PC-3 (cell line): ENCODE results near the gene SRP68. TPM values are rescaled to one million over a fixed set of nuclear protein-coding genes. Genes with fewer than 3 reads are reported as not detected.
"Not testable (repeated sequence)": the region's sequence is repeated elsewhere in the genome, so short reads cannot be mapped to it uniquely, and the experiment has no call there.

Experiments
- ATAC-seq: fragments of 200-7000 bp; cut with Tn5 transposase; 2 replicates; pipeline ENCODE4 v1.9.1; 2020; ENCODE audit warnings: mild to moderate bottlenecking, moderate library complexity
- BruUV-seq: library from RNA; stranded (reverse); fragments of 400-500 nt; replicated peaks from 2 replicates; lab custom pipeline; 2021; lab: Mats Ljungman, UMichigan
- CTCF ChIA-PET: fragments of 300-600 bp; sonication (Branson Sonifier 250); formaldehyde crosslinking; loops from one replicate; lab custom pipeline; 2022; ENCODE audit warnings: antibody characterized with exemption; lab: Charles Lee
- POLR2A ChIA-PET: fragments of 300-600 bp; sonication (Branson Sonifier 250); formaldehyde crosslinking; loops from one replicate; lab custom pipeline; 2022; ENCODE audit warnings: antibody characterized with exemption; ENCODE audit not compliant: unreplicated experiment; lab: Charles Lee
- DNase-seq: peaks from one replicate; pipeline ENCODE4 v3.0.0-alpha.2; 2015
- H2AFZ ChIP-seq: fragments of 300-600 bp; sonication (generic); 2 replicates; pipeline ENCODE4 v1.6.0; 2016; ENCODE audit warnings: antibody characterized with exemption, low read length
- H3F3A ChIP-seq: fragments of 300-600 bp; sonication (generic); one replicate; pipeline ENCODE4 v1.6.0; 2017; ENCODE audit warnings: antibody characterized with exemption, low read length, control low read depth, mild to moderate bottlenecking; ENCODE audit not compliant: unreplicated experiment
- H3K27ac ChIP-seq: fragments of 300-600 bp; sonication (generic); 2 replicates; pipeline ENCODE4 v1.5.1; 2016; ENCODE audit warnings: mild to moderate bottlenecking, low read length
- H3K27me3 ChIP-seq: fragments of 300-600 bp; sonication (generic); 2 replicates; pipeline ENCODE4 v1.6.1; 2016; ENCODE audit warnings: low read length, mixed read lengths
- H3K36me3 ChIP-seq: fragments of 300-600 bp; sonication (generic); 2 replicates; pipeline ENCODE4 v1.6.1; 2016; ENCODE audit warnings: low read depth, mixed run types, low read length, mixed read lengths
- H3K4me1 ChIP-seq: fragments of 300-600 bp; sonication (generic); 2 replicates; pipeline ENCODE4 v1.5.1; 2016; ENCODE audit warnings: low read length; ENCODE audit not compliant: insufficient read depth
- H3K4me2 ChIP-seq: fragments of 300-600 bp; sonication (generic); 2 replicates; pipeline ENCODE4 v1.6.0; 2016; ENCODE audit warnings: low read length
- H3K4me3 ChIP-seq: fragments of 300-600 bp; sonication (generic); 2 replicates; pipeline ENCODE4 v1.5.1; 2016; ENCODE audit warnings: mild to moderate bottlenecking, low read length, mixed read lengths
- H3K79me2 ChIP-seq: fragments of 300-600 bp; sonication (generic); 2 replicates; pipeline ENCODE4 v1.6.1; 2017; ENCODE audit warnings: low read length, mixed read lengths
- H3K9ac ChIP-seq: fragments of 300-600 bp; sonication (generic); 2 replicates; pipeline ENCODE4 v1.6.0; 2016; ENCODE audit warnings: mild to moderate bottlenecking, low read length
- H3K9me2 ChIP-seq: fragments of 300-600 bp; sonication (generic); replicated peaks from 2 replicates; pipeline ENCODE4 v1.6.1; 2016; ENCODE audit warnings: mixed run types, low read length, mixed read lengths
- H3K9me3 ChIP-seq: fragments of 300-600 bp; sonication (generic); 2 replicates; pipeline ENCODE4 v1.6.1; 2016; ENCODE audit warnings: low read length, mixed read lengths
- H4K20me1 ChIP-seq: fragments of 300-600 bp; sonication (generic); 2 replicates; pipeline ENCODE4 v1.6.1; 2016; ENCODE audit warnings: low read length, mixed read lengths
- CTCF ChIP-seq: fragments of 300-600 bp; sonication (generic); conservative IDR thresholded peaks from 2 replicates; pipeline ENCODE4 v1.5.1; 2017; ENCODE audit warnings: antibody characterized with exemption, low read depth, mild to moderate bottlenecking, low read length
- EZH2 ChIP-seq: fragments of 300-600 bp; sonication (generic); IDR thresholded peaks from one replicate; pipeline ENCODE4 v1.6.1; 2017; ENCODE audit warnings: antibody characterized with exemption, mild to moderate bottlenecking, low read length; ENCODE audit not compliant: unreplicated experiment
- EZH2phosphoT487 ChIP-seq: fragments of 300-600 bp; sonication (generic); IDR thresholded peaks from 2 replicates; pipeline ENCODE4 v1.6.1; 2018; ENCODE audit warnings: mild to moderate bottlenecking, antibody characterized with exemption, low read length, borderline replicate concordance
- intact Hi-C: fragments of 100-400 bp; cut with micrococcal nuclease; formaldehyde crosslinking; loops from 2 replicates; pipeline ENCODE4 v1.9.0; 2023
- total RNA-seq: library from RNA; depleted of rRNA; stranded (reverse); fragments of >200 nt; gene quantifications from 2 replicates; pipeline ENCODE4 v1.2.3, GENCODE V29; 2014

The SRP68 gene
- total RNA-seq, 1 experiment from 2014 or later: 60.8 TPM

GRCh38 chr17:76048025-76048605 lies 24.2 kb downstream of the SRP68 start:
- DNase-seq: no peak
- H2AFZ ChIP-seq: no peak overlapping the region
- H3K4me1 ChIP-seq: peaks cover 19% of the 10 kb centered on the region
- no peak overlapping the region for H3K27ac ChIP-seq
- peaks cover 12% of the 10 kb centered on the region; the same call in 1 of the 2 replicates for H3K79me2 ChIP-seq
- CTCF ChIA-PET: interaction anchor here (0.6 kb wide), 1 partner anchor 1187 kb away, joined by 5 read pairs; no protein-coding TSS in a partner anchor
- no peaks in the 10 kb centered on the region for H3K27me3 ChIP-seq
- BruUV-seq: no TSS peak
- intact Hi-C loops: no loop called here
- no peaks in the 10 kb centered on the region for H3F3A ChIP-seq
- H3K9ac ChIP-seq: no peak overlapping the region
- no peak overlapping the region for H3K4me2 ChIP-seq
- TF ChIP-seq EZH2: no peak
- ATAC-seq: no peak
- POLR2A ChIA-PET: no interaction called here
- peaks cover 77% of the 10 kb centered on the region for H3K36me3 ChIP-seq
- H4K20me1 ChIP-seq: no peaks in the 10 kb centered on the region
- no peaks in the 10 kb centered on the region for H3K9me2 ChIP-seq
- H3K9me3 ChIP-seq: no peaks in the 10 kb centered on the region
- H3K4me3 ChIP-seq: no peak overlapping the region

DNA sequence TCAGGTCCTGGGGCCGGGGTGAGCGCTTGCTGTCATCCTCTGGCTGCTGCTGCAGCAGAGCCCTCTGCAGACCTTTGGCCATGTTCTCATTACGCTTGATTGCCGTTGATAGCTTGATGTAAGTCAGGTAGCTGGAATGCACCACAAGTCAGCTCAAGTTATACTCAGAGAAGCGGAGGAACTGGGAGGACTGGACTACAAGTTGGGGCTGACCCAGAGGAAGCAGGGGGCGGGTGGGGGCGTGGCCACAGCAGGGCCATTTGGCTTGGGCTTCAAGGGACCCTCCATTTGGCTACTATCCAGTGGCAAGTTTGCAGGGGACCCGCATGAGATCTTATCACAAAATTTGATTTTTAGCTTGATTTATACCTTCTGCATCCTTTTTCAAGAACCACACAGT lies 26.3 kb downstream of the SRP68 start:
- CTCF ChIA-PET: no interaction called here
- ATAC-seq (no peak), DNase-seq (no peak)
- no peak overlapping the region for H2AFZ ChIP-seq
- H3K9ac ChIP-seq: no peak overlapping the region
- no peaks in the 10 kb centered on the region for H3K9me2 ChIP-seq
- H3K9me3 ChIP-seq: no peaks in the 10 kb centered on the region
- intact Hi-C loops: no loop called here
- H3K79me2 ChIP-seq: 0 out of 2 replicates have a peak, but pooled peaks cover 4% of the 10 kb centered on the region
- H3K4me1 ChIP-seq: peaks cover 6% of the 10 kb centered on the region
- no peak overlapping the region for H3K4me2 ChIP-seq
- H4K20me1 ChIP-seq: no peaks in the 10 kb centered on the region
- H3K36me3 ChIP-seq: peaks cover 87% of the 10 kb centered on the region
- no peaks in the 10 kb centered on the region for H3F3A ChIP-seq
- POLR2A ChIA-PET: no interaction called here
- no TSS peak for BruUV-seq
- no peaks in the 10 kb centered on the region for H3K27me3 ChIP-seq
- no peak overlapping the region for H3K27ac ChIP-seq
- TF ChIP-seq CTCF (no peak), EZH2 (no peak), EZH2phosphoT487 (no peak)
- no peak overlapping the region for H3K4me3 ChIP-seq

GRCh38 chr17:76044475-76045007 lies 27.8 kb downstream of the SRP68 start:
- H3K4me3 ChIP-seq, CTCF ChIA-PET, H3K79me2 ChIP-seq, H3K9me2 ChIP-seq, H4K20me1 ChIP-seq, BruUV-seq, H3K9me3 ChIP-seq, H3K27me3 ChIP-seq, H3K4me1 ChIP-seq, intact Hi-C loops, H3K27ac ChIP-seq, DNase-seq, H3K9ac ChIP-seq, H2AFZ ChIP-seq, ATAC-seq, H3K4me2 ChIP-seq, H3F3A ChIP-seq, POLR2A ChIA-PET: not testable (repeated sequence)
- peaks cover 87% of the 10 kb centered on the region for H3K36me3 ChIP-seq

GRCh38 chr17:76042868-76043267 lies 29.4 kb downstream of the SRP68 start:
- H3K79me2 ChIP-seq, BruUV-seq, ATAC-seq, H4K20me1 ChIP-seq, H3K27ac ChIP-seq, H3K4me1 ChIP-seq, H2AFZ ChIP-seq, DNase-seq, H3F3A ChIP-seq, intact Hi-C loops, H3K4me2 ChIP-seq, H3K9me3 ChIP-seq, H3K27me3 ChIP-seq, H3K9ac ChIP-seq, POLR2A ChIA-PET, H3K4me3 ChIP-seq, CTCF ChIA-PET, H3K9me2 ChIP-seq: not testable (repeated sequence)
- H3K36me3 ChIP-seq: peaks cover 84% of the 10 kb centered on the region
